ENCODE results near the gene ZNF385C. TPM values are rescaled to one million over a fixed set of nuclear protein-coding genes. Genes with fewer than 3 reads are reported as not detected.

The ZNF385C gene
- total RNA-seq, 1 experiment from 2014 or later: 2.8 TPM

DNA sequence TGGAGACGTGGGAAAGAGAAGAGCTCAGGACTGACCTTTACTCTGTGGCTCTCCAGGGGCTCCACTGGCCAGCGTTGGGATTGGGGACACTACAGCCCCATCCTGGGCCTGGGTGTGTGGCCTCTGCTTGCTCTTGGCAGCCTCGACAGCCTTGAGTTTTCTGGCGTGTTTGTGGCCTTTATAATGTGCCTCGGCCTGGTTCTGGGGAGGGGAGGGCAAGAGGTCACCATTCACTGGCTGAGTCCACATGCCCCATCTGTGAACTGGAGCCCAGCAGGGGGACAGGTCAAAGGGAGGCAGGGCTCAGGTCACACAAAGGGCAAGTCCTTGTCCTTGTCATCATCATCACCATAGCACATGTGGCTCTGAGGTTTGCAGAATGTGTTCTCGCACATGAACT is 66.7 kb downstream of the ZNF385C start:
- no peaks in the 10 kb centered on the region for H3K4me1 ChIP-seq (ENCODE audit: insufficient read depth, low read length)
- H3K56ac ChIP-seq (ENCODE audit: insufficient read length, low read depth, low read length): no peak overlapping the region
- no peak overlapping the region for H4K91ac ChIP-seq (ENCODE audit: insufficient read length, low read depth, low read length)
- no peak overlapping the region for H2AK5ac ChIP-seq (ENCODE audit: insufficient read length, low read length)
- no peak overlapping the region for H3K27ac ChIP-seq (ENCODE audit: insufficient read length, low read depth, low read length)
- no peak overlapping the region for H3K18ac ChIP-seq (ENCODE audit: insufficient read length, low read depth, low read length)
- no peak overlapping the region for H2BK20ac ChIP-seq (ENCODE audit: low read depth, low read length, poor library complexity, severe bottlenecking)
- H2BK12ac ChIP-seq (ENCODE audit: insufficient read length, low read depth, low read length): no peak overlapping the region
- H2BK120ac ChIP-seq (ENCODE audit: low read depth, low read length, poor library complexity, severe bottlenecking): no peak overlapping the region
- no peaks in the 10 kb centered on the region for H3K9me3 ChIP-seq (ENCODE audit: control insufficient read depth, low read depth, low read length)
- H3K4me1 Mint-ChIP-seq: peaks cover 18 to 31% of the 10 kb centered on the region in 2 experiments
- H3K27me3 Mint-ChIP-seq (ENCODE audit: low read depth): peaks cover 1% of the 10 kb centered on the region
- H3K4me3 Mint-ChIP-seq: no peak overlapping the region
- no peaks in the 10 kb centered on the region for H3K79me2 ChIP-seq (ENCODE audit: insufficient read depth, low read length)
- no peak for DNase-seq
- H3K14ac ChIP-seq (ENCODE audit: insufficient read depth, low read length): no peak overlapping the region
- H3K9me3 Mint-ChIP-seq: no peaks in the 10 kb centered on the region
- no peak overlapping the region for H3T11ph ChIP-seq (ENCODE audit: low read length)
- H2BK15ac ChIP-seq (ENCODE audit: low read depth, low read length): no peak overlapping the region
- H3K23me2 ChIP-seq (ENCODE audit: insufficient read length, low read depth, low read length, poor library complexity, severe bottlenecking): no peaks in the 10 kb centered on the region
- H2BK5ac ChIP-seq (ENCODE audit: insufficient read length, low read length): no peak overlapping the region
- H3K36me3 Mint-ChIP-seq (ENCODE audit: insufficient read depth in 1 of 3, low read depth in 3 of 3): no peaks in the 10 kb centered on the region; a peak in 1 of 7 replicates
- no peak overlapping the region for H3K9ac ChIP-seq (ENCODE audit: extremely low read depth, insufficient read length, low read length)
- H3K4ac ChIP-seq (ENCODE audit: low read depth, low read length): no peak overlapping the region
- no peak overlapping the region for H4K5ac ChIP-seq (ENCODE audit: insufficient read length, low read depth, low read length)
- H2AFZ ChIP-seq (ENCODE audit: low read length): no peak overlapping the region
- no CpG with 5 or more reads among the region's 6 CpGs for WGBS (ENCODE audit: extremely low coverage, insufficient read length, low lambda C conversion rate)
- no peaks in the 10 kb centered on the region for H3K27me3 ChIP-seq (ENCODE audit: insufficient read depth, low read length)
- no peak overlapping the region for H3K23ac ChIP-seq (ENCODE audit: insufficient read length, low read depth, low read length)
- no peak overlapping the region for H3K4me2 ChIP-seq (ENCODE audit: insufficient read depth, insufficient read length, low read length)
- TF ChIP-seq, protein P1, sequence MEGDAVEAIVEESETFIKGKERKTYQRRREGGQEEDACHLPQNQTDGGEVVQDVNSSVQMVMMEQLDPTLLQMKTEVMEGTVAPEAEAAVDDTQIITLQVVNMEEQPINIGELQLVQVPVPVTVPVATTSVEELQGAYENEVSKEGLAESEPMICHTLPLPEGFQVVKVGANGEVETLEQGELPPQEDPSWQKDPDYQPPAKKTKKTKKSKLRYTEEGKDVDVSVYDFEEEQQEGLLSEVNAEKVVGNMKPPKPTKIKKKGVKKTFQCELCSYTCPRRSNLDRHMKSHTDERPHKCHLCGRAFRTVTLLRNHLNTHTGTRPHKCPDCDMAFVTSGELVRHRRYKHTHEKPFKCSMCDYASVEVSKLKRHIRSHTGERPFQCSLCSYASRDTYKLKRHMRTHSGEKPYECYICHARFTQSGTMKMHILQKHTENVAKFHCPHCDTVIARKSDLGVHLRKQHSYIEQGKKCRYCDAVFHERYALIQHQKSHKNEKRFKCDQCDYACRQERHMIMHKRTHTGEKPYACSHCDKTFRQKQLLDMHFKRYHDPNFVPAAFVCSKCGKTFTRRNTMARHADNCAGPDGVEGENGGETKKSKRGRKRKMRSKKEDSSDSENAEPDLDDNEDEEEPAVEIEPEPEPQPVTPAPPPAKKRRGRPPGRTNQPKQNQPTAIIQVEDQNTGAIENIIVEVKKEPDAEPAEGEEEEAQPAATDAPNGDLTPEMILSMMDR (conservative IDR thresholded peaks at IDR 0.05): no peak
- no peaks in the 10 kb centered on the region for H4K20me1 ChIP-seq (ENCODE audit: control insufficient read depth, insufficient read depth, insufficient read length)
- no peaks in the 10 kb centered on the region for H3K79me1 ChIP-seq (ENCODE audit: insufficient read depth, low read depth, low read length, poor library complexity, severe bottlenecking)
- no peak overlapping the region for H3K27ac Mint-ChIP-seq
- H4K8ac ChIP-seq (replicated peaks; ENCODE audit: insufficient read length, low read depth, low read length): no peak overlapping the region

All from H9 (cell line).